T follicular helper cell (primary cell): ENCODE results near the gene CKS1B.
"Not testable (repeated sequence)": the region's sequence is repeated elsewhere in the genome, so short reads cannot be mapped to it uniquely, and the experiment has no call there.

ENCODE experiments used
- DNase-seq: peaks from one replicate; pipeline ENCODE4 v3.0.0-alpha.2; 2020; ENCODE audit warnings: low read depth

CKS1B gene

GRCh38 chr1:154964359-154964758, 10.1 kb upstream of the CKS1B start:
- DNase-seq, result no peak

- DNase-seq, result no peak
Observed at GRCh38 chr1:154966111-154966510, 8.4 kb upstream of the CKS1B start.

GRCh38 chr1:154967331-154967950, 7.0 kb upstream of the CKS1B start:
- DNase-seq, result no peak

GRCh38 chr1:154968731-154969130, 5.8 kb upstream of the CKS1B start:
- no peak for DNase-seq

GRCh38 chr1:154969246-154969645, 5.2 kb upstream of the CKS1B start:
- no peak for DNase-seq

- DNase-seq, result no peak
Observed at GRCh38 chr1:154969860-154970452, 4.5 kb upstream of the CKS1B start.

GRCh38 chr1:154970631-154971340, 3.7 kb upstream of the CKS1B start, which contains the start of gene SHC1:
Gene SHC1 (minus strand): TSS chr1:154970747. CDS start chr1:154970526, 221 bp downstream.
- no peak for DNase-seq

- no peak for DNase-seq
Observed at GRCh38 chr1:154971341-154971998, 3.0 kb upstream of the CKS1B start.

GRCh38 chr1:154972213-154972516, 2.3 kb upstream of the CKS1B start:
- DNase-seq, result no peak

GRCh38 chr1:154972517-154973343, 1.8 kb upstream of the CKS1B start:
- DNase-seq, result no peak

GRCh38 chr1:154973344-154974101, 958 bp upstream of the CKS1B start:
- peak; percentile 86 for DNase-seq

GRCh38 chr1:154974808-154975408, 427 bp downstream of the CKS1B start:
- peak; percentile 90 for DNase-seq

GRCh38 chr1:154975409-154976059, 1.1 kb downstream of the CKS1B start:
- peak; percentile 17 for DNase-seq

GRCh38 chr1:154977762-154978161, 3.3 kb downstream of the CKS1B start:
- not testable (repeated sequence) for DNase-seq

GRCh38 chr1:154978360-154978759, 3.9 kb downstream of the CKS1B start:
- no peak for DNase-seq

GRCh38 chr1:154982341-154982740, 7.9 kb downstream of the CKS1B start:
- no peak for DNase-seq

- DNase-seq, result peak; percentile 93
Observed at GRCh38 chr1:154982897-154983648, 8.6 kb downstream of the CKS1B start, which contains the start of gene FLAD1. Gene FLAD1 (plus strand): TSS chr1:154983344. CDS start chr1:154983695, 351 bp downstream.

- DNase-seq, result no peak
Observed at GRCh38 chr1:154983776-154984466, 9.4 kb downstream of the CKS1B start.

GRCh38 chr1:154986736-154987135, 12.3 kb downstream of the CKS1B start:
- not testable (repeated sequence) for DNase-seq
